CD14-positive monocyte (primary cell): ENCODE measurements around the gene ETS1. TPM values are rescaled to one million over a fixed set of nuclear protein-coding genes. Genes with fewer than 3 reads are reported as not detected.

Experiments used
- DNase-seq, 3 donors: peaks; one replicate each; pipeline ENCODE4 v3.0.0-alpha.2; 2011 to 2022
- H2AFZ ChIP-seq: 2 replicates; pipeline ENCODE4 v1.6.0; 2012; ENCODE audit warnings: mild to moderate bottlenecking, low read depth, low read length, inconsistent platforms; ENCODE audit not compliant: insufficient read depth, poor library complexity, severe bottlenecking
- H3K27ac ChIP-seq, 2 donors: 1 replicate in 1 of 2; 2 replicates in 1 of 2; pipeline ENCODE4 v1.5.1; 2012 to 2013; ENCODE audit warnings: low read length in 2 of 2, control low read depth in 1 of 2, inconsistent platforms in 1 of 2, low read depth in 1 of 2, mild to moderate bottlenecking in 1 of 2
- H3K27me3 ChIP-seq, 2 donors: one replicate each; pipeline versions ENCODE4 v1.6.0 to v1.6.1; 2011 to 2013; ENCODE audit warnings: low read length in 2 of 2; ENCODE audit not compliant: control insufficient read depth in 2 of 2, insufficient read depth in 2 of 2
- H3K36me3 ChIP-seq, 2 donors: replicated peaks in 1 of 2; 1 replicate in 1 of 2; 2 replicates in 1 of 2; pipeline versions ENCODE4 v1.5.1 to v1.6.1; 2012 to 2013; ENCODE audit warnings: low read length in 2 of 2, control low read depth in 1 of 2, inconsistent platforms in 1 of 2, mild to moderate bottlenecking in 1 of 2; ENCODE audit not compliant: insufficient read depth in 2 of 2, control insufficient read depth in 1 of 2
- H3K4me1 ChIP-seq, 2 donors: 1 replicate in 1 of 2; 2 replicates in 1 of 2; pipeline versions ENCODE4 v1.5.1 to v1.6.1; 2012 to 2013; ENCODE audit warnings: low read length in 2 of 2, control low read depth in 1 of 2, inconsistent platforms in 1 of 2, mild to moderate bottlenecking in 1 of 2, moderate library complexity in 1 of 2; ENCODE audit not compliant: insufficient read depth in 2 of 2, control insufficient read depth in 1 of 2
- H3K4me2 ChIP-seq: replicated peaks from 2 replicates; pipeline ENCODE3; 2012; ENCODE audit warnings: low read length, moderate library complexity, mild to moderate bottlenecking; ENCODE audit not compliant: poor library complexity, severe bottlenecking; ENCODE audit errors: extremely low read depth
- H3K4me3 ChIP-seq, 3 experiments: fragments of 200-600 bp in 1 of 3; sonication (generic) in 1 of 3; replicated peaks in 1 of 3; 1 replicate in 2 of 3; 2 replicates in 1 of 3; pipeline ENCODE4 v1.5.1; 2011 to 2013; ENCODE audit warnings: low read length in 3 of 3, mild to moderate bottlenecking in 3 of 3, control low read depth in 2 of 3, low read depth in 2 of 3, inconsistent platforms in 1 of 3, moderate library complexity in 1 of 3
- H3K79me2 ChIP-seq: 2 replicates; pipeline ENCODE4 v1.6.0; 2012; ENCODE audit warnings: mild to moderate bottlenecking, control low read depth, inconsistent platforms, low read length, moderate library complexity; ENCODE audit not compliant: insufficient read depth
- H3K9ac ChIP-seq: 2 replicates; pipeline ENCODE4 v1.6.0; 2017; ENCODE audit warnings: low read length, mild to moderate bottlenecking; ENCODE audit not compliant: insufficient read depth, poor library complexity, severe bottlenecking
- H3K9me3 ChIP-seq, 2 donors: replicated peaks in 1 of 2; 1 replicate in 1 of 2; 2 replicates in 1 of 2; pipeline versions ENCODE4 v1.5.1 to v1.6.1; 2012 to 2013; ENCODE audit warnings: low read length in 2 of 2, control low read depth in 1 of 2; ENCODE audit not compliant: control insufficient read depth in 1 of 2, insufficient read depth in 1 of 2
- H4K20me1 ChIP-seq: 2 replicates; pipeline ENCODE4 v1.6.0; 2012; ENCODE audit warnings: mild to moderate bottlenecking, low read length, control low read depth, moderate library complexity; ENCODE audit not compliant: insufficient read depth
- H3K27ac Mint-ChIP-seq, 7 donors: one replicate each; pipeline ENCODE4 v1.8.0; 2020; ENCODE audit warnings: mild to moderate bottlenecking in 7 of 7, mixed read lengths in 7 of 7, moderate library complexity in 6 of 7, inconsistent platforms in 2 of 7
- H3K27me3 Mint-ChIP-seq, 3 donors: one replicate each; pipeline ENCODE4 v1.8.0; 2021 to 2022; ENCODE audit warnings: low read depth in 3 of 3, mild to moderate bottlenecking in 3 of 3, mixed read lengths in 3 of 3, moderate library complexity in 3 of 3, inconsistent platforms in 1 of 3
- H3K36me3 Mint-ChIP-seq, 2 donors: one replicate each; pipeline ENCODE4 v1.8.0; 2020; ENCODE audit warnings: mixed read lengths in 2 of 2, inconsistent platforms in 1 of 2, mild to moderate bottlenecking in 1 of 2
- H3K4me1 Mint-ChIP-seq: one replicate; pipeline ENCODE4 v1.8.0; 2020; ENCODE audit warnings: mild to moderate bottlenecking, mixed read lengths
- H3K4me3 Mint-ChIP-seq, 2 donors: one replicate each; pipeline ENCODE4 v1.8.0; 2020; ENCODE audit warnings: mild to moderate bottlenecking in 2 of 2, mixed read lengths in 2 of 2, moderate library complexity in 1 of 2
- H3K9me3 Mint-ChIP-seq, 7 donors: one replicate each; pipeline ENCODE4 v1.8.0; 2020 to 2022; ENCODE audit warnings: mixed read lengths in 7 of 7, mild to moderate bottlenecking in 6 of 7, moderate library complexity in 6 of 7, inconsistent platforms in 2 of 7
- WGBS: methylation state at CpG from one replicate; pipeline ENCODE4 v1.1.5; 2013; ENCODE audit warnings: missing lambda C conversion rate; ENCODE audit not compliant: insufficient coverage; 5-methylcytosine and 5-hydroxymethylcytosine counted together
- intact Hi-C, 2 donors: fragments of 100-400 bp; cut with micrococcal nuclease; formaldehyde crosslinking; loops; one replicate each; pipeline versions ENCODE4 v1.15.0 to v1.15.1; 2023
- polyA plus RNA-seq, 3 donors: library from polyadenylated mRNA; depleted of rRNA in 1 of 3; unstranded in 2 of 3; stranded (reverse) in 1 of 3; fragments of 300-500 nt in 2 of 3; fragments of >200 nt in 1 of 3; fragmentation: Illumina TruSeq in 2 of 3; gene quantifications; 1 replicate in 2 of 3; 2 replicates in 1 of 3; pipeline ENCODE4 v1.2.3, GENCODE V29; 2012 to 2021
- TF ChIP-seq, protein P1 (sequence below): fragments of 200-600 bp; IDR thresholded peaks from one replicate; pipeline ENCODE4 v1.8.0; 2022; ENCODE audit warnings: antibody characterized with exemption, mild to moderate bottlenecking

The ETS1 gene
- polyA plus RNA-seq, 3 donors = 0.67 to 1.6 (median 1.6) TPM

DNA sequence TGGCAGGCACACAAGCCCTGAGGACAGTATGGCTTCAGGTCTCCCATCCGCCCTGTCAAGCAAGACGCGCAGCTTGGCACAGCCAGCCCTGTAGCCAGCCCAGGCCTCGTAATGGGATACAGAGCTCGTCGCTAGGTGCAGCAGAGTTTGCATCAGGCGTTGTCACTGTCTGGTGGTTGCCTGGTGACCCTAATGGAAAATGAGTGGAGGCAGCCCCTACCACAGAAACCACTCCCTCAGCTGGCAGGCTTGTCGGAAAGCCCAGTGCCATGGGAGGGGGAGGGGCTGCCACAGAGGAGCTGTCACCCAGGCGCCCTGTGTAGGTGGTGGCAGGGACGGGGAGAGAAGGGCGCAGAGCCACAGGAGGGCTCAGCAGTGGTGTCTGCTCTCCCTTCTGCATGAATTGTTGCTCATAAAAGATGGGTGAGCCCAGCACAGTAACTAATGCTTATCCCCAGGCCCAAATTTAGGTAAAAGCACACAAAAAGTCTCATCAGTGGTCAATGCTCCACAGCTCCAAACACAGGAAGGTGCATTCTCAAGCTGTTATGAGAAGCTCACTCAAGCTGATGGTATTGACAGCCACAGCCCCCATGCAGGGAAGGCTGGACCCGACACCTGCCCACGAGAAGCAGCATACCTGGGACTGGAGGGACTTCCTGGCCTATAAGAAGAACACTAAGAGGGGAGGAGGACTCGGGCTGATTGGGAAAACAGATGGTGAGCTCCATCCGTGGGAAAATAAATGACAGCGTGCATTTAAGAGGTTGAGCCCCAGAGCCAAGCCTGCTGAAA, 164.6 kb downstream of the ETS1 start:
- H3K4me1 Mint-ChIP-seq = no peaks in the 10 kb centered on the region
- no peak overlapping the region for H3K4me3 Mint-ChIP-seq
- no peaks in the 10 kb centered on the region for H3K9me3 Mint-ChIP-seq
- Histone ChIP-seq H2AFZ (no peak overlapping the region), H4K20me1 (no peaks in the 10 kb centered on the region), H3K27me3 (no peaks in the 10 kb centered on the region), H3K9me3 (no peaks in the 10 kb centered on the region), H3K27ac (no peak overlapping the region), H3K4me3 (no peak overlapping the region), H3K9ac (no peak overlapping the region), H3K4me1 (no peaks in the 10 kb centered on the region), H3K79me2 (no peaks in the 10 kb centered on the region), H3K4me2 (no peak overlapping the region), H3K36me3 (no peaks in the 10 kb centered on the region)
- peak in 1 of 3 donors; percentile 5 for DNase-seq
- intact Hi-C loops = no loop called here
- peaks cover 2 to 6% (median 5%) of the 10 kb centered on the region in 3 donors for H3K27me3 Mint-ChIP-seq
- 91% methylated on average over 10 of the region's 16 CpGs for WGBS
- H3K27ac Mint-ChIP-seq = no peak overlapping the region
- no peaks in the 10 kb centered on the region for H3K36me3 Mint-ChIP-seq
- TF ChIP-seq, protein P1, sequence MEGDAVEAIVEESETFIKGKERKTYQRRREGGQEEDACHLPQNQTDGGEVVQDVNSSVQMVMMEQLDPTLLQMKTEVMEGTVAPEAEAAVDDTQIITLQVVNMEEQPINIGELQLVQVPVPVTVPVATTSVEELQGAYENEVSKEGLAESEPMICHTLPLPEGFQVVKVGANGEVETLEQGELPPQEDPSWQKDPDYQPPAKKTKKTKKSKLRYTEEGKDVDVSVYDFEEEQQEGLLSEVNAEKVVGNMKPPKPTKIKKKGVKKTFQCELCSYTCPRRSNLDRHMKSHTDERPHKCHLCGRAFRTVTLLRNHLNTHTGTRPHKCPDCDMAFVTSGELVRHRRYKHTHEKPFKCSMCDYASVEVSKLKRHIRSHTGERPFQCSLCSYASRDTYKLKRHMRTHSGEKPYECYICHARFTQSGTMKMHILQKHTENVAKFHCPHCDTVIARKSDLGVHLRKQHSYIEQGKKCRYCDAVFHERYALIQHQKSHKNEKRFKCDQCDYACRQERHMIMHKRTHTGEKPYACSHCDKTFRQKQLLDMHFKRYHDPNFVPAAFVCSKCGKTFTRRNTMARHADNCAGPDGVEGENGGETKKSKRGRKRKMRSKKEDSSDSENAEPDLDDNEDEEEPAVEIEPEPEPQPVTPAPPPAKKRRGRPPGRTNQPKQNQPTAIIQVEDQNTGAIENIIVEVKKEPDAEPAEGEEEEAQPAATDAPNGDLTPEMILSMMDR = no peak

GRCh38 chr11:128421577-128422330, 165.6 kb downstream of the ETS1 start:
- H3K4me1 ChIP-seq = no peaks in the 10 kb centered on the region
- no peaks in the 10 kb centered on the region for H3K79me2 ChIP-seq
- TF ChIP-seq, protein P1 = no peak
- DNase-seq = no peak
- H3K9me3 ChIP-seq = no peaks in the 10 kb centered on the region
- Mint-ChIP-seq H3K4me1 (no peaks in the 10 kb centered on the region), H3K4me3 (no peak overlapping the region), H3K27ac (no peak overlapping the region), H3K9me3 (no peaks in the 10 kb centered on the region), H3K27me3 (peaks cover 2 to 5% (median 5%) of the 10 kb centered on the region in 3 donors), H3K36me3 (no peaks in the 10 kb centered on the region)
- no peaks in the 10 kb centered on the region for H3K27me3 ChIP-seq
- 95% methylated on average over 6 of the region's 6 CpGs for WGBS
- intact Hi-C loops = no loop called here
- no peak overlapping the region for H3K4me3 ChIP-seq
- H3K9ac ChIP-seq = no peak overlapping the region
- no peaks in the 10 kb centered on the region for H4K20me1 ChIP-seq
- H3K36me3 ChIP-seq = no peaks in the 10 kb centered on the region
- no peak overlapping the region for H2AFZ ChIP-seq
- no peak overlapping the region for H3K4me2 ChIP-seq
- no peak overlapping the region for H3K27ac ChIP-seq
